Ovary (tissue), 3 donors: ENCODE measurements around the gene GDF15.
"Not testable (repeated sequence)": the region's sequence is repeated elsewhere in the genome, so short reads cannot be mapped to it uniquely, and the experiment has no call there.

ENCODE experiments used
- CTCF ChIP-seq, 3 donors: fragments of 450-650 bp in 2 of 3; fragments of 200-600 bp in 1 of 3; IDR thresholded peaks; one replicate each; pipeline versions ENCODE4 v1.5.1 to v1.8.0; 2016 to 2022; ENCODE audit warnings: antibody characterized with exemption in 3 of 3, mild to moderate bottlenecking in 1 of 3
- POLR2A ChIP-seq: fragments of 450-650 bp; IDR thresholded peaks from one replicate; pipeline ENCODE4 v1.6.1; 2017; ENCODE audit warnings: antibody characterized with exemption, mild to moderate bottlenecking, moderate library complexity
- donor health status: DM: no; HTN: no; CAD: no.

- not testable (repeated sequence) for TF ChIP-seq POLR2A; CTCF (IDR thresholded peaks at IDR 0.05)
These were observed 19.8 kb downstream of the GDF15 start for GRCh38 chr19:18405754-18406153.
